Activated naive CD4-positive, alpha-beta T cell treated with Interleukin-2 at 50 U/mL for 16 hours (primary cell): Measurements from ENCODE around the gene ZSWIM5.
"Not testable (repeated sequence)": the region's sequence is repeated elsewhere in the genome, so short reads cannot be mapped to it uniquely, and the experiment has no call there.

Experiments
- DNase-seq: peaks from one replicate; pipeline ENCODE4 v3.0.0-alpha.2; 2020

ZSWIM5 gene

DNA sequence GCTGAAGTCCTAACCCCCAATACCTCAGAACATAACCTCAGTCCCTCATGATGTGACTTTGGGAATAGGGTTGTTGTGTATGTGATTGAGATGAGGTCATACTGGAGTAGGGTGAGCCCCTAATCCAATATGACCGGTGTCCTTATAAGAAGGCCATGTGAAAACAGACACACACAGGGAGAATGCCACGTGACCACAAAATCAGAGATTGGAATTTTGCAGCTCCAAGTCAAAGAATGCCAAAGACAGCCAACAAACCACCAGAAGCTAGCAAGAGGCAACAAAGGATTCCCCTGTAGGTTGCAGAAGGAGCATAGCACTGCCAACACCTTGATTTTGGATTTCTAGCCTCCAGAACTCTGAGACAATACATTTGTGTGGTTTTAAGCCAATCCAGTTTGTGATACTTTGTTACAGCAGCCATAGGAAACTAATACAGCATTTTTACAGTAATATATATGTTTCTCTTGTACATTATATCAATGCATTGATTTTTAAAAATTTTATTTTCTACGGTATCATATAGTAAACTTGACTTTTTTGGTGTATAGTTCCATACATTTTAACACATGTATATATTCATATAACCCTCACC lies 5.4 kb downstream of the ZSWIM5 start:
- DNase-seq: no peak

GRCh38 chr1:45200435-45200834 lies 6.0 kb downstream of the ZSWIM5 start:
- DNase-seq: no peak

DNA sequence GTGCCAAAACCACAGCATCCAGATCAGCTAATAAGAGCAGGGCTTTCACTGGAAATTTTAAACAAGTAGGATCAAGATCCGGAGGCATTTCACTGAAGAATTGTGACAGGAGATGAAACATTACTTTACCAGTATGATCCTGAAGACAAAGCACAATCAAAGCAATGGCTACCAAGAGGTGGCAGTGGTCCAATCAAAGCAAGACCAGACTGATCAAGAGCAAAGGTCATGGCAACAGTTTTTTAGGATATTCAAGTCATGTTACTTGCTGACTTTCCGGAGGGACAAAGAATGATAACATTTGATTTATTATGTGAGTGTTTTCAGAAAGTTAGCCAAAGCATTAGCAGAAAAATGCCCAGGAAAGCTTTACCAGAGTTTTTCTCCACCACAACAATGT lies 8.2 kb downstream of the ZSWIM5 start:
- DNase-seq: no peak

GRCh38 chr1:45196863-45197262 lies 9.5 kb downstream of the ZSWIM5 start:
- no peak for DNase-seq

DNA sequence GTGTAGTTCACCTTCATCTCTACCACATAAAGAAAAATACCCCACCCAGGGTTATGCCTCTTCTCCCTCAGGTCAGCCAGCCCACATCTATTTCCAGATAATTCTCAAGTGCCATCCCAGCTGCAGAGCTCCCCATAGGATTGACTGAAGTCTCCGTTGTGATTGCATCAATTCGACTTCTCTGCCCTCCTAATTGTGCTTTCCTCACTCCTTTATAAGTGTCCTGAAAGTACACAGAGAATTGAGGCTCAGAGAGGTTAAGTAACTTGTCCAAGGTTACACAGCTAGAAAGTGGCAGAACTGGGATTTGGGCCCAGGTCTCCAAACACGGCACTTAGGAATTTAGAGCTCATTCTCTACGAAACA lies 15.0 kb downstream of the ZSWIM5 start:
- DNase-seq: no peak

- DNase-seq: no peak
These were observed 18.7 kb downstream of the ZSWIM5 start for GRCh38 chr1:45187725-45188124.

- DNase-seq: not testable (repeated sequence)
These were observed 26.4 kb downstream of the ZSWIM5 start for GRCh38 chr1:45179918-45180519.

- no peak for DNase-seq
These were observed 29.0 kb downstream of the ZSWIM5 start for GRCh38 chr1:45177452-45177851.

DNA sequence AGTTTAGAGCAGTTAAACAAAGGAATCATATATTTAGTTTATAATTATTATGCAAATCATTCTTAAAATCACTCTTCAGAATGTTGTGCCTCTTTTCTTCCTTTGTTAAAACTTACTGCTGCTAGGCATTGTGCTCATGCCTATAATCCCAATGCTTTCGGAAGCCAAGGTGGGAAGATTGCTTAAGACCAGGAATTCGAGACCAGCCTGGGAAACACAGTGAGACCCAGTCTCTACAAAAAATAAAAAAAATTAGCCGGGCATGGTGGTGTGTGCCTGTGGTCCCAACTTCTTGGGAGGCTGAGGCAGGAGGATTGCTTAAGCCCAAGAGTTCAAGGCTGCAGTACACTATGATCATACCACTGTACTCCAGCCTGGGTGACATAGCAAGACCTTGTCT lies 33.6 kb downstream of the ZSWIM5 start:
- DNase-seq: no peak

GRCh38 chr1:45172005-45172404 lies 34.4 kb downstream of the ZSWIM5 start:
- DNase-seq: no peak

GRCh38 chr1:45171575-45171974 lies 34.8 kb downstream of the ZSWIM5 start:
- no peak for DNase-seq

- DNase-seq: no peak
These were observed 36.2 kb downstream of the ZSWIM5 start for GRCh38 chr1:45170151-45170742.

DNA sequence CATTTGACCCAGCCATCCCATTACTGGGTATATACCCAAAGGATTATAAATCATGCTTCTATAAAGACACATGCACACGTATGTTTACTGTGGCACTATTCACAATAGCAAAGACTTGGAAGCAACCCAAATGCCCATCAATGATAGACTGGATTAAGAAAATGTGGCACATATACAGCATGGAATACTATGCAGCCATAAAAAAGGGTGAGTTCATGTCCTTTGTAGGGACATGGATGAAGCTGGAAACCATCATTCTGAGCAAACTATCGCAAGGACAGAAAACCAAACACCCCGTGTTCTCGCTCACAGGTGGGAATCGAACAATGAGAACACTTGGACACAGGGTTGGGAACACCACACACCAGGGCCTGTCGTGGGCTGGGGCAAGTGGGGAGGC lies 38.5 kb downstream of the ZSWIM5 start:
- not testable (repeated sequence) for DNase-seq

DNA sequence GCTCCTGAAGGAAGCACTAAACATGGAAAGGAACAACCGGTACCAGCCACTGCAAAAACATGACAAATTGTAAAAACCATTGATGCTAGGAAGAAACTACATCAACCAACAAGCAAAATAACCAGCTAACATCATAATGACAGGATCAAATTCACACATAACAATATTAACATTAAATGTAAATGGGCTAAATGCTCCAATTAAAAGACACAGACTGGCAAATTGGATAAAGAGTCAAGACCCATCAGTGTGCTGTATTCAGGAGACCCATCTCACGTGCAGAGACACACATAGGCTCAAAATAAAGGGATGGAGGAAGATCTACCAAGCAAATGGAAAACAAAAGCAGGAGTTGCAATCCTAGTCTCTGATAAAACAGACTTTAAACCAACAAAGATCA lies 42.1 kb downstream of the ZSWIM5 start:
- DNase-seq: not testable (repeated sequence)

DNA sequence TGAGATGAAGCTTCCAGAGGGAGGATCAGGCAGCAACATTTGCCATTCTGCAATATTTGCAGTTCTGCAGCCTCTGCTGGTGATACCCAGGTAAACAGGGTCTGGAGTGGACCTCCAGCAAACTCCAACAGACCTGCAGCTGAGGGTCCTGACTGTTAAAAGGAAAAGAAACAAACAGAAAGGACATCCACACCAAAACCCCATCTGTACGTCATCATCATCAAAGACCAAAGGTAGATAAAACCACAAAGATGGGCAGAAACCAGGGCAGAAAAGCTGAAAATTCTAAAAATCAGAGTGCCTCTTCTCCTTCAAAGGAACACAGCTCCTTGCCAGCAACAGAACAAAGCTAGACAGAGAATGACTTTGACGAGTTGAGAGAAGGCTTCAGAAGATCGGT lies 43.3 kb downstream of the ZSWIM5 start:
- not testable (repeated sequence) for DNase-seq

DNA sequence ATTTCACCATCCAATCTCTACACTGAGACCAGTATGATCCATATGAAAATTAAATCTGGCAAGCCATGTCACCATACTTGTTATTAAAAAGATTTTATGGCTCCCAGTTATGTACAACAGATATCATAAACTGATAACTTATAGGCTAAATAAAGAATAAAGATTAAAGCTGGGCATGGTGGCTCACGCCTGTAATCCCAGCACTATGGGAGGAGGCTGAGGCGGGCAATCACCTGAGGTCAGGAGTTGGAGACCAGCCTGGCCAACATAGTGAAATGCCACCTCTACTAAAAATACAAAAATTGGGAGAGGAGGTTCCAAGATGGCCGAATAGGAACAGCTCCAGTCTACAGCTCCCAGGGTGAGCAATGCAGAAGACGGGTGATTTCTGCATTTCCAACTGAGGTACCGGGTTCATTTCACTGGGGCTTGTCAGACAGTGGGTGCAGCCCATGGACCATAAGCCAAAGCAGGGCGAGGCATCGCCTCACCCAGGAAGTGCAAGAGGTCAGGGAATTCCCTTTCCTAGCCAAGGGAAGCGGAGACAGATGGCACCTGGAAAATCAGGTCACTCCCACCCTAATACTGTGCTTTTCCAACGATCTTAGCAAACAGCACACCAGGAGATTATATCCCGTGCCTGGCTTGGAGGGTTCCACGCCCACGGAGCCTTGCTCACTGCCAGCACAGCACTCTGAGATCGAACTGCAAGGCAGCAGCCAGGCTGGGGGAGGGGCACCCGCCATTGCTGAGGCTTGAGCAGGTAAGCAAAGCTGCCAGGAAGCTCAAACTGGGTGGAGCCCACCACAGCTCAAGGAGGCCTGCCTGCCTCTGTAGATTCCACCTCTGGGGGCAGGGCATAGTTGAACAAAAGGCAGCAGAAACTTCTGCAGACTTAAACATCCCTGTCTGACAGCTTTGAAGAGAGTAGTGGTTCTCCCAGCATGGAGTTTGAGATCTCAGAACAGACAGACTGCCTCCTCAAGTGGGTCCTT lies 44.1 kb downstream of the ZSWIM5 start:
- peak; percentile 16 for DNase-seq

GRCh38 chr1:45155957-45156356 lies 50.4 kb downstream of the ZSWIM5 start:
- DNase-seq: no peak

GRCh38 chr1:45155423-45155822 lies 51.0 kb downstream of the ZSWIM5 start:
- DNase-seq: no peak

DNA sequence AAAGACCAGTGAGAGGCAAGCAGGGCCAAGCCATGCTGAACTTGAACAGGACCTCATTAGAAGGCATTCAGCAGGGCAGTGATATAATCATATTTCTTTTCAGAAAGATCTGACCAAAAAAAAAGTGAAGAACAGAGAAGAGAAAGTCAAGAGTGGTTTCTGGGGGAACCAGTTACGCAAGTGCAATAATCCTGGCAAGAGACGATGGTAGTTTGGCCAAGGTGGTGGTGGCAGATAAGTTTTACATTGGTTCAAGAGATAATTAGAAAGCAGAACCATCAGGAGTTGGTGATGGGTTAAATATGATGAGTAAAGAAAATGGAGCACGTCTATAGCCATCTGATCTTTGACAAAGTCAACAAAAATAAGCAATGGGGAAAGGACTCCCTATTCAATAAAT lies 54.3 kb downstream of the ZSWIM5 start:
- DNase-seq: no peak

- no peak for DNase-seq
These were observed 58.1 kb downstream of the ZSWIM5 start for GRCh38 chr1:45148209-45148825.

- no peak for DNase-seq
These were observed 59.6 kb downstream of the ZSWIM5 start for GRCh38 chr1:45146833-45147232.

- no peak for DNase-seq
These were observed 65.0 kb downstream of the ZSWIM5 start for GRCh38 chr1:45141247-45142003.
